GM21515 (cell line): ENCODE measurements around the gene SLC24A4.

Source experiments
- ATAC-seq: cut with Tn5 transposase; IDR thresholded peaks from one replicate; pipeline ENCODE4 v1.9.1; 2021; ENCODE audit not compliant: unreplicated experiment

SLC24A4 gene

DNA sequence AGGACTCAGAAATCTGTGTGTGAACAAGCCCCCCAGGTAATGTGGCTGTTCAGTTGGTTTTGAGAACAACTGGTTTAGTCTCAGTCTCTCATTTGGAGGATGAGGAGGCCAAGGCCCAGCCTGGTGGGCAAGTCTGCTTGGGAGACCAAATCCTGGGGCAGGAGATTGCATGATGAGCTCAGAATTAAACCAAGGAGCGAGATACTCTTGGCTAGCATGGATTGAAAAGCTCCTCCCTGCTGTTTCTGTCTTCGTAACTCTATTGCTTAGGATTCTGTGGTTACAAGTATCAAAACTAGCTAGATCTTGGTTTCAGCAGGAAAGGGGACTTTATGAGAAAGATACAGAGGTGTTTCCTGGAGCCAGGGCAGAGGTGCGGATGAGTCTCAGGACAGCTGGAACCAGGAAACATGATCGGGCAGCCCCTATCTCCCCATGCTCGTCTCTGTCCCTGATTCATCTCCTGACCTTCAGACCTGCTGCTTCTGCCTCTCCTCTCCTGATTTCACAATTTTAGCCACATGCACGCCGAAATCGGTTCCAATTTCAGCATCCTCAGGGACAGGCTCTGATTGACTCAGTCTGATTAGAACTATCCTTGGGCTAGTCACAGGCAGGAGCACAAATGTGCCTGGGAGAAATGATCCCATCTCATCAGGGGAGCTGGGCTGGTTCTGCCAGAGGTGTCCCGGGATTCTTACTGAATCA, 150.4 kb downstream of the SLC24A4 start:
- no peak for ATAC-seq

DNA sequence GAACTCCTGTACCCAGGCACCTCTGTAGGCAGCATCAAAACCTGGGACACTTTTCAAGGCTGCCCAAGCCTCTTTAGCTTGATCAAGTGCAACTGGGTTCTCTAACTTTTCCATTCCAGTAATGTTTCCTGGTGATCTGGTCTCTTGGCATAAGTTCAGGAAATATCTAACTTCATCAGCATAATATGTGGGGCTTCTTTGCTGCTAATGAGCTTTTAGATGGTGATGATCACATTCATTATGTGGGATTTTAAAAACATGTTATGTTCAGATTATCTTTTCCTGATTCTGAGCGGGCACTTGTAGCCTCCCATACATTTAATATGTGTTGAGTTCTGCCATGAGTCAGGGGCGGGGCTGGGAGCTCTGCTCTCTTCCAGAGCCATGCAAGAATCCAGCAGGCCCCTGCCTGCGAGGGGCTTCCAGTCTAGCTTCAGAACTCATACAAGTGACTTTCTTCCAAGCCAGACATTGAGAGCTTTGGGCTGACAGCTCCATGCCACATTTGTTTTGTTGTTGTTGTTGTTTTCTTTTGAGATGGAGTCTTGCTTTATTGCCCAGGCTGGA, 151.1 kb downstream of the SLC24A4 start:
- no peak for ATAC-seq

DNA sequence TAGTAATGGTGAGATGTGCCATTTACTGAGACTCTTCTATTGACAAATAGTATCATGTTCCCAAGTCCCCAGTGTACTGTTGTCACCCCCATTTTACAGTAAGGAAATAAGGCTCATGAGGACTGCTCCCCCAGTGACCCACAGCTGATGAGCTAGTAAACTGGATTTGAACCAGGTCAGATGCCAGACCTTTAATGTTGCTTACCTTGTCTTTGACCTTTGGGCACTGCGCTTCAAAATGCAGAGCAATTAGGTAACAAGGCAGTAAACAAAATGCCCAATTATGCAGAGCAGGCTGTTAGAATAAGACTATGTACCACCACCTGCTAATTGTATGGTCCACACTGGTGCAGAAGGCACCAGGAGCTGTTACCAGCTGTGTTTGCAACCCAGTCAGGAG, 152.1 kb downstream of the SLC24A4 start:
- ATAC-seq: no peak

DNA sequence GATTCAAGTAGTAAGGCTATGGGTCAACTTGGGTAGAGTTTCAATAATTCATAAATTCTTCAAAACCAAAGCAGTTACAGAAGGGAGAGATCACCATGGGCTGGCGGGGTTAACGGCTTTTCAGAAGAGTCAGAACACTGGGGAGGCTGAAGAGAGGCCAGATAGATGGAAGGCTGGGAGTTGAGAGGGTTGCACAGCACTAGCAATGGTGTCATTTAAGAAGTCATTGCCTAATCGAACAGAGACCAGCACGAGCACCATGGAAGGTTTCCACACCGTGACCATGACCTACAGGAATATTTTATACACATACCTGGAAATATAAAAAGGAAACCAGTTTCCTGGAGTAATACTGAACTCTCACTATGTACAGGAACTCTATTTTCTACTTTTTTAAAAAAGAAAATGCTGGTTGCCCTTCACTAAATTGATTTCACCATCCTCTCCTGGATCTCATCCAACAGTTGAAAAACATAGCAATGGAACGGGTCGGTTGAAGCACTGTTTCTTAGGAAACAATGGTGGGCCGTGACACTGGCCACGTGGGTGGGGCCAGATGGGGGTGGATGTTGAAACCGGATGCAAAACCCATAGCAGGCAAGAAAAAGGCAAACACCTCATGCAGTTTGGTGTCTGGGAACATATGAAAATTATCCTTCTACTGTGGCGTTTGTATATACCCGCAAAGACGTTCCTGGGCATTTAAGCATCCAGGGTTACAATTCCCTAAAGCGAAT, 152.7 kb downstream of the SLC24A4 start:
- no peak for ATAC-seq

DNA sequence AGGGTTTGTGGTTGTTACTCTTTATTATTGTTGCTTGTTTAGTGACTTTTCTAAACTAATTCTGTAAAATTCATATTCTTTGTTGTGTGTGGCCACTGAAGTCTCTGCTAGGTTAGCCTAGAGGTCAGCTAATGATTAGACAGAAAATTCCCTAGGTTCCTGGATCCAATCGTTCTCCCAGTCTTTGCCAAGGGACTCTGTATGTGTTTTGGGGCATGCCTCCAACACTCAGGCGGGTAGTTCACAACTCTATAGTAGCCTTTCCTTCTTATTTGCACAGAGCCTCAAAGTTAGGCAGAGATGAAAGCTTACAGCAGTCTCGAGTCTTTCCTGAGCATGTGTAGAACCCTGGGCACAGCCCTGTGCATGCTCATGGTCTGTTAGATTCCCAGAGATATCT, 157.9 kb downstream of the SLC24A4 start:
- no peak for ATAC-seq

DNA sequence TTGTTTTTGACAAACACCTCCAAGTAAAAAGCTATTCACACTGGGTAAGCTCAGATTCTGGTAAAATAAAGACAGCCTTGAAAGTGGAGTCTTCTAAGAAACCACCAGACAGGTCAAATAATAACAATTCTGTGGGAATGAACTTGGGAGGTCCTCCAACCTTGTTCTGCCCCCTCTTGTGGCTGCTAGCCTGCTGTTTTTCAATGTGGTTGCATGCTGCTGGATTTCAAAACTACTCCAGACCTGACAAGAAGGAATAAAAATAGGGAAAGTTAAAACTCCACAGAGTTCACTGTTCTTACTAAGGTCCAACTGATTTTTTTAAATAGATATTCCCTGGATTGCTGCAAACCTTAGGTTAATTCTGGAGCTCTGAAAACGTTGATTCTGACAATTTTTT, 158.4 kb downstream of the SLC24A4 start:
- no peak for ATAC-seq

DNA sequence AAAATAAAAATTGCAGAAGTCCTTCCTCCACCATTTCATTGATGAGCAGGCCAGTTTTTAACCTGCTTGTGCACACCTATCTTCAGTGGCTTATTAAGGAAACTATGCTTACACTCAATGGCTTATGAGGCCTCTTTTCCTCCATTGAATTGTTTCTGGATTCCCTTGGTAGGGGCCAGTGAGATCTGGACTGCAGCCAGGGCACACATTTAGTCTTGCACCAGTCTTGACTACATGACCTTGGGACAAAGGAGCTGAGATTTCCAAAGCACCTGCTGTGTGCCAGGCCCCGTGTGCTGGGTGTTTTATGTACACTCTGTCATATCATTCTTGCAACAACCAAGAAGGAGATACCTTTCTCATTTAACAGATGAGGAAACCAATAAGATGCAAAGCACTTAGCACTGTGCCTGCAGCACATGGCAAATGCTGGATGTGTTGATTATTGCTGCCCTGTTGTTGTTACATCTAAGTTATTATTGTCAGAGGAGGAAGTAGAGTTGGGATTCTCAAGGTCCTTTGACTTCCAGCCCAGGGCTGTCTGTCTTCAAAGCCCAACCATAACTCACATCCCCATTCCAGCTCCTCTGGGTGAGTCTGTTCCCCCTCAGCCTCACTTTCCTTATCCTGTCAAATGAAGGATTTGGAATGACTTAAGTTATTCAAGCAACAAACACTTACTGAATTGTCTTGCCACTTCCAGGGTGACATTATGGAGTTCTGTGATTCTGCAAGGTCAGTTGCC, 159.0 kb downstream of the SLC24A4 start:
- no peak for ATAC-seq

DNA sequence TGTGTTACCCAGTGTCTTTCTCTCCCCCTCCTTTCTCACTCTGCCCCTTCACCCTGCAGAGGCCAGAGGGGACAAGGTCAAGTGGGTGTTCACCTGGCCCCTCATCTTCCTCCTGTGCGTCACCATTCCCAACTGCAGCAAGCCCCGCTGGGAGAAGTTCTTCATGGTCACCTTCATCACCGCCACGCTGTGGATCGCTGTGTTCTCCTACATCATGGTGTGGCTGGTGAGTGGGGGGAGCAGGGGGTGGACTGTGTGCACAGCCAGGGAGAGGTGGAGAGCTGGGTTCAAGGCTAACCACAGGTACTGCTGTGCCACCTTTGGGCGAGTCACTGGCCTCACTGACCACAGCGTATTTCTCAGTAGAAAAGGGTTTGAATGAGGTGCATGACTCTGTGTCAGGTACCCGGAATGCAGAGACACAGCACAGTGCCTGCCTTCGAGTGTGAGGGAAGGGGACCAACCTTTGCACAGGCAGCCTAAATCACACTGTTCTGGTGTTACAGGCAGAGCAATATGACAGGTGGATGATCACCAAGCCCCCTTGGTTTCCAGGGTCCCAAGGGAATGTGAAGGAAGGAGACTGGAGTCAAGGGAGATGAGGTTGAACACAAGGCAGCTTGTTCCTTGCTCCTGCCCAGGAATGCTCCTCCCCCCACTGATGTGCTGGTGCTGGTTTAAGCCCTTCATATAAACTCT, 159.8 kb downstream of the SLC24A4 start:
- ATAC-seq: no peak

DNA sequence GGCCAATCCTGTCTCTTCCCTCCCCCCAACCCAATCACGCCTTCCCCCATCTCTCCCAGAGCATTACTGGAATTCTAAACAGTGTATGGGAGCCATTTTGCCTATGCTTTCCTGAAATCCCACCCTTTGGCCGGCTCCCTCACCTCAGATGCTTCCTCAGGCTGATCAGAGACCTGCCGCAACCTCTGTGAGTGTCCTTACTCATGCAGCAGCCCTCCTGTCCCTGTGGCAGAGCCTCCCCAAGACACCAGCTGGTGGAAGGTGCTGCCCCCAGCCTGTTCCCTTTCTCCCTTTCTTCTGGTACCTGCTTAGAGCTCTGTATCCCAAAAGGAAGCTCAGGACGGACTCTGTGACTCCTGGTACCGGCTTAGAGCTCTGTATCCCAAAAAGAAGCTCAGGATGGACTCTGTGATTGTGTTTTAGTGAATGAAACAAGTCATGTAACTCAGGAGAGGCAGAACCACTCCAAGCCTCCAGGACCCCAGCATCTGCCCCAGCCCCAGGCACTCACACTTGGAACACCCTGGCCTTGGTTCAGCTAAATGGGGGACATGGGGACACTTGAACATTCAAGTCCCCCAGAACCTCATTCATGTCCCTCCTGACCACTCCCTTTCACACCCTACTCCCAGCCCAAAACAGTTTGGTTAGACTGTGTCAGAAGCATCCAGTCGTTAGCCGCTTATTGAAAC, 161.3 kb downstream of the SLC24A4 start:
- ATAC-seq: no peak

DNA sequence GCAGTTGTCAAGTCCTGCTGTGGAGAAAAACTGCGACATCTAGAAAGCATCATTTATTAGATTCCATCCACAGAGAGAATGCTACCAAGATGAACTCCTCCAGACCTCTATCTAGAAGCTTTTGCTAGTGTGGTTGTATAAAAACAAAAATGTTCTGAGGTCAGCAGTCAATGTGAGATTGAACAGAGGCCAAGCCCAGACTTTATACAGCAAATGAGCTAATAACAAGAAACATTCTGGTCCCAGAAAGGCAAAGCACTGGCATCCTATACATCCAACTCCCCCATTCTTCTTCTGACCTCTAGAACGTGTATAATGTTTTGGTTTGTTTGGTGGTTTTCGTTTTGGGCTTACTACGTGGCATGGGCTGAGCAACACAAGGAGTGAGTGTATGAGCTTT, 163.9 kb downstream of the SLC24A4 start:
- no peak for ATAC-seq

DNA sequence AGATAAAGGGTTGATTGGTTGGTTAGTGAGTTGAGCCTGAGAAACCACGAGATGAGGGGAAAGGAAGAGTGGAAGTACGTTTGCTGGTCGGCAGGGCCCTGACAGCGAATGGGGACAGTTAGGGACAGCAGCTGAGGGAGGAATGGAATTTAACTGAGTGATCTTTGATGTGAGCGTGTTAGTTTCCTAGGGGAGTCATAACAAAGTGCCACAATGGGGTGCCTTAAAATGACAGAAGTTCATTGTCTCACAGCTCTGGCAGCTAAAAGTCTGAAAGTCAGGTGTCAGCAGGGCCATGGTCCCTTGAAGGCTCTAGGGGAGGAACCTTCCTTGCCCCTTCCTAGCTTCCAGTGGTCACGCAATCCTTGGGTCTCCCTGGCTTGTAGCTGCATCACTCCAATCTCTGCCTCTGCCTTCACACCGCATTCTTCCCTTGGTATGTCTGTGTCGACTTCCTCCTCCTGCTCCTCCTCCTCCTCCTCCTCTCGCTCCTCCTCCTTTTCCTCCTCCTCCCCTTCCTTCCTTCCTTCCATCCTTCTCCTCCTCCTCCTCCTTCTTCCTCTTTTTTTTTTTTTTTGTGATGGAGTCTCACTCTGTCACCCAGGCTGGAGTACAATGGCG, 164.7 kb downstream of the SLC24A4 start:
- ATAC-seq: no peak

DNA sequence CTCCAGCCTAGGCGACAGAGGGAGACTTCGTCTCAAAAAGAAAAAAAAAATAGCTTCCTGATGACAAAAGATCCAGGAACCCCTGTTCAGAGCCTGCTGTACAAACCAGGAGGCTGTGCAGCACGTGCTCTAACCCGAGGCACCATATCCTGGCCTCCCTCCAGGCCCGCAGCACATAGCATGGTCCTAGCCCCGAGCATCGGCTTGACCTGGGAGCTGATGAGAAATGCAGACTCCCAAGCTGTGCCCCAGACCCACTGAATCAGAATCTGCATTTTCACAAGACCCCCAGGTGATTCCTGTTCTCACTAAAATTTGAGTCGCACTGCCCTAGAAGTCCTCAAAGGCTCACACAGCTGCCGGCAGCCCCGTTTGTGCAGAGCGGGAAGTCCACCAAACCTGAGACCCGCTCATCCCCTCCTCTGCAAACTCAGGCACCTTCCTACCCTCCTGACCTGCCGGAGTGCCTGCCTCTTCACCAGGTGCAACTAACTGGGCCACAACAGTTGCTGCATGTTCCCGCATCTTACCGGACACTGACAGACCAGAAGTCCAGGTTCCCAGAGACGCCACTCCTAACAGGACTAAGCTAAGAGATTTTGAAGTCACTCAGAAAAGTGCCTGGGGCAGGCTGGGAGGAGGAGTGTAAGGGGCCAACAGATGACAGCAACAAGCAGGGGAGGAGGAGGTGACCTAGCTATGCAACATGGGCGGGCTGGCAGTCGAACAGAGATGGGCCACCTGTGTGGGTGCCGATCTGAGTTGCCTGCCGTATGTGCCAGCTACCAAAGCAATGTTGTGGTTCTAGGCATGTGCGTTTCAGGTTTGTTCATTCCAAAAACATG, 166.7 kb downstream of the SLC24A4 start:
- ATAC-seq: no peak

DNA sequence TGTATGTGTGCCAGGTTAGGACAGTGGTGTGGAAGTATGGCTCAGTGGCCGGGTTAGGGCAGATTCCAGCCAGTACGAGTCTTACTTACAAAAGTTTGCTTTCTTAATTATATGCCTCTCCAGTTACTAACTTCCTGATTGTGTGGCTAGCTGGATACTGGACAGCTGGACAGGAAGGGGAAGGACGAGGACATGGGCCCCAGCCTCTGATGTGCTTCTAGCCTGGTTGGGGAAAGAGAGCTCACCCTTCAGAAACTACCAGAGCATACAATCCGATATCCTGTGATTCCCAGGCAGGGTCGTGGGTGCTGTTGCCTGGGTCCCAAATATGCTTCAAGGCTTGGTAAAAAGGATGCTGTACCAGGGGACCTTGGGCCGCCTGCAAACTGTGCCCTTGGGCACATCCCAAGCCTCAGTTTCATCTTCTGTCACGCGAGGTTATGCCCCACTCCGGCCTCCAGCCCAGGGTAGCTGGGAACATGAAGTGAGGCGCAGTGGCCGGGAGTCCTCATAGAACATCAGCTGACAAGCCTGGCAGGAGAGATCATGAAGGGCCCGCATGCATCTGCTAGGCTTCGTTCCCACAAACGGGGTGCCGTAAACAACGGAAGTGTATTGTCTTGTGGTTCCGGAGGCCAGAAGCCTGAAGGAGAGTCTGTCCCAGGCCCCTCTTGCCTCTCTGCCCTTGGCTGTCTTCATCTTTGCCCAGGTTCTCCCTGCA, 167.4 kb downstream of the SLC24A4 start:
- ATAC-seq: no peak

DNA sequence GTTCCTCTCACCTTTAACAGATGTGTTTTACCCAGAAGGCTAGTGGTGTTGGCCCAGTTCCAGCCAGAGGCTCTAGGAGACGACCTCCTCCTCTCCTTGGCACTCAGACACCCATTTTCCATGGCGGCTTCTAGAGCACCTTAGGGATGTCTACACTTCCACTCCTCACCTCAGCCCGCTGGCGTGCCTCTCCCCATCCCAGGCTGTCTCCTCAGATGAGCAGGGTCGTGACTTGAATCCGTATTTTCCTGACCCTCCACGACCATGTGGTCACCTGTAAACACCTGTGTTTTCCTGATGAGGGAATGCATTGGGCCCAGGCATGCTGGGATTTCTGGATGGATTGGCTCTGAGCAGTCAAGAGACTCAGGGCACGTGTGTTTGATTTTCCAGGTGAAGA, 168.8 kb downstream of the SLC24A4 start:
- no peak for ATAC-seq

DNA sequence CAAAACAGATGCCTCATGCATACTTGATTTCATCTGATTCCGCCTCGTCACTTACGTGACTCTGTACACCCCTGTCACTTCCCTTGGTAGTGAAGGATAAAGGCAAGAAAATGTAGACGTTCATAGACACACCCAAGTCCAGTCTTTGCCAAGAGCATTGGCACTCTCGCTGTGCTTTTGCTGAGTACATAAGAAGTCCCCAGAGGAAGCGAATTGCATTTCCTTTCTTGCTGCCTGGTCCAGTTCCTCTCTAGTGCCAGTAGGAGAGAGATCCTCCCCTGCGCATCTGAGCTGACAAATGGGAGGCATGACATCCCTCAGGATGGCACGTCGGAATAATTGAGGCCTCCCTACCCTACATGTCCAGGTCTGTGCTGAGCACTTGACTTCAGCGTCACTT, 169.3 kb downstream of the SLC24A4 start:
- ATAC-seq: no peak

DNA sequence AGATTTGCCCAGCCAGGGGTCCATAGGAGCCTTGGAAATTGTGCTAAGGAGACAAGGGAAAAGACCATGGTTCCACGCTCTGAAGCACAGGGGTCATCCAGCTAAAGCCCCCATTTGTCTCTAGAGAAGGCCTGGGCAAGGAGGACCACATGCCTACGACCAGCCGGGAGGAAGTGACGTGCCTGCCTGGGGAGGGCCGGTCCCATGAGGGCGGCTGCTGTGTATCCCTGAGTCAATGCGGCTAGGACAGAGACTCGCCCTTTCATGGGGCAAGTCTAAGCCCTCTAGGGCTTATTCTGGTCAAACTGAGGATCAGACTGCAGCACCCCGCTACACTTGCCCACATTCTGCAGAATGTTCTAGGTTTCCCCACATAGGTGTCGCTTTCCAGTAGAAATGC, 170.1 kb downstream of the SLC24A4 start:
- no peak for ATAC-seq

DNA sequence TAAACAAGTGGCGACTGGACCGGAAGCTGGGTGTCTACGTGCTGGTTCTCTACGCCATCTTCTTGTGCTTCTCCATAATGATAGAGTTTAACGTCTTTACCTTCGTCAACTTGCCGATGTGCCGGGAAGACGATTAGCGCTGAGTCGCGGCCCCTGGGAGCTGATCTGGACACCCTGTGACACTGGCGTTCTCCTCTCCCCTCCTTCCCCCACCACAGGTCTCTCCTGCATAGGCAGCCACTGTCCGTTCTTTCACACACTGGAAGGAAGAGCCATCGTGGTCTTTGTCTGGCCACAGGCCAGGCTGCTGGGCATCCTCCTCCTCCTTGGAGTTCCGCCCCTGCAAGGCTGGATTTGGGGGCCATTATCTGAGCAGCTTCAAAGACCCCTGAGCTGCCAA, 170.5 kb downstream of the SLC24A4 start:
- no peak for ATAC-seq

DNA sequence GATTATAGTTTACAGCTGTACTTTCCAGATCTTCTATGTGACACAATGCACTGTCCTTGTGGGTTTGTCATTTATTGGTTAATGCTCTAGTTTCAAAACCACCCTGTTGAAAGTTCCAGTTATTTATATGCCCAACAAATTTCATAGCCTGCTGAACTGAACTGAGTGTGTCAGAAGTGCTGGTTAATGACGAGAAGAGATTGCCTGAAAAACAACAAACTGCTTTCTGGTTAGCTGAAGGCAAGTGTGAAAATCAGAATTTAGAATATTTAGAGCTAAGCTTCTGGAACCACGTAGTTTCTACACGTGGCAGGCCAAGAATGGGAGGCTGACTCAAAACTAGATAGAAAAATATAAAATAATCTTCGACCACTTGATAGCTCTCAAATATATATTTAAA, 171.5 kb downstream of the SLC24A4 start:
- no peak for ATAC-seq

DNA sequence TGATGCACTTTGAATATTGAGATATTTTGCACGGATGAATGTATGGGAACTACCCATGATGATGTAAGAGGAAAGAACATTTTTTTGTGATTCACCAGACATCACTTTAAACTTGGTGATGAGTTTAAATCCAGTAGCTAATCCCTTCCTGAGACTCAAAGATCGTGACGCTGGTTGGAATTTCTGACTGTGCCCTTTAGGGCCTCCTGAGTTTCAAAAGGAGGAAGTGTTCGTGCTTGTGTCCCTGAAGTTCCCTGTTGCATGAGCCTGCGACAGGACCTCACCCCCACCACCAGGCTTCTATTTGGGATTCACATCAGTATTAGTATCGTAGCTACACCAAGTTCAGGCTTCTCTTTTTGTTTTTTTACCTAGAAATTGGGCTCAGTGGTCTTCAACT, 172.1 kb downstream of the SLC24A4 start:
- no peak for ATAC-seq
